Measurements from ENCODE around the gene GALNT18.

The GALNT18 gene

DNA sequence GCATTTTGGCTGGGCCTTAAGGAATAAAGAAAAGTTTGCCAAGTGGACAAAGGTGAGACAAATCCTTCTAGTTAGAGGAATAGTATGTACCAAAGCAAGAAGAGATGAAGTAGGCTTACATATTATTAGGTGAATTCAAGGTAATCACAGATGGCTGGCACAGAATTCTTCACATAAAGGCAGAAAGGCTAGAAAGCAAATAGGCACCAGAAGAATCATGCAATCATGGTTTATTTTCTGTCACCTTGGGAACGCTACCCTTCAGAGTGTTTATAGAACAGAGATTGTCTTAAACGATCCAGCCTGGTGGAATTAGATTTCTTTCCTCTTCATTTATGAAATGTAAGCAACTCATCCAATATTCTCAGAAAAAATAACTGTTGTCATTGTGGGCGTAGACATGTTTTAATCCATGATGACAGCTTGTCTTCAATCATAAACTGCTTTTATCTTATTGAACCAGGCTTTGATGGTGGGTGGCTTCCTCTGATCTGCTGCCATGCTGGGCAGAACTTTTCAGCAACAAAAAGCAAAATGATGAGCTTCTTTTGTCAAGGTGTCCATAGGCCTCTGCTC lies 219.8 kb downstream of the GALNT18 start:
- no peak for DNase-seq

DNA sequence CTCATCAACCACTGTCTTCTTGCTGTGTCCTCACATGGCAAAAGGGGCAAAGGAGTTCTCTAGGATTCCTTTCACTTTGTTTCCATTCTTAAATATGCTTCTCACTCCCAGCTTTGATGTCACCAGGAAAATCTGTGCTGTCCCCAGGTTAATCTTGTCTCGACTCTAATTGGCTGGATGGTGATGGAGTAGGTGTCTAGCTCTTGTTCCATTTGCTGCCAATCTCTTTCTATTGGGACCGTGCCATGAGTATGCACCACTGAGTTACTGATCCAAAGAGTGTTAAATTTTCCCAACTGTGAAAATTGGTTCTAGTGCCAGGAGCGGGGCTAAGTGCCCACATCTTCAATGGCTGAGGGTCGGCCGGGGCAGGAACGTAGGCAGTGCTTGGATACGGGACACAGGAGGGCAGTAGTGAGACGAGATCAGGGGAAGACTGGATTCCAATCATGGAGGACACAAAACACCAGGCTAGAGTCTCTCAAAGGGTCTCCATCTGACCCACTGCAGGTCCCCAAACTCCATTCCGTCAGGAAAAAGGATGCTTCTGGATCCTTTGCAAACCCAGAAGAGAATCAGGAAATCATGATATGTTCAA lies 221.1 kb downstream of the GALNT18 start:
- DNase-seq, result no peak

DNA sequence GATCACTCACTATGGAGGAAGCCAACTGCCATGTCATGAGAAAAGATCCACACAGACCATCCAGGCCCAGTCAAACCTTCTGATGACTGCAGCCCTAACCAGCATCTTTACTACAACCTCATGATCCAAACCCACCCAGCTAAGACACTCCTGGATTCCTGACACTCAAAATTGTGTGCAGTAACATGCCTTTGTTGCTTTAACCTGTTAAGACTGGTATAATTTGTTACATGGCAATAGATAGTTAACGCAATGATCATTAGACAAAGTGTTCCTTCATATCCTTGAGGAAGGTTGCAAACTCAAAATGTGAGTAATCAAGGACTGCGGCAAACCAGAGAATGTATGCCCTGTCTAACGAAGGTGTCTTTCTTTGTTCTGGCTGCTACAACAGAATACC lies 221.7 kb downstream of the GALNT18 start:
- no peak for DNase-seq

DNA sequence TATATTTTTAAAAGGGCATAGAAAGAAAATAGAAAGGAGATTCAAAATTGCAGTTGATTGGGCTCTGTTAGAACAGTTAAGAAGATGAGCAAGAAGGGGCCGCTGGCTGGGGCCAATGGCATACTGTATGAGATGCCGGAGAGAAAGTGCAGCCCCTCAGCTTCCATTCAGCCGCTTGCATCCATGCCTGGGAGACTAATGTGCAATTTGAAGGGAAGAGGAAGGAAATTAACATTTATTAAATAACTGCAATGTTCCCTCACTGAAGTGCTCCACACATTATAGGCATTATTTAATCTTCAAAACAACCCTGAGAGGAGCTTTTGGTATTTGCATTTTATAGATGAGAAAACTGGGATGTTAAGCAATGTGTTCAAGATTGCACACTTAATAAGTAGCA lies 224.0 kb downstream of the GALNT18 start:
- no peak for DNase-seq

DNA sequence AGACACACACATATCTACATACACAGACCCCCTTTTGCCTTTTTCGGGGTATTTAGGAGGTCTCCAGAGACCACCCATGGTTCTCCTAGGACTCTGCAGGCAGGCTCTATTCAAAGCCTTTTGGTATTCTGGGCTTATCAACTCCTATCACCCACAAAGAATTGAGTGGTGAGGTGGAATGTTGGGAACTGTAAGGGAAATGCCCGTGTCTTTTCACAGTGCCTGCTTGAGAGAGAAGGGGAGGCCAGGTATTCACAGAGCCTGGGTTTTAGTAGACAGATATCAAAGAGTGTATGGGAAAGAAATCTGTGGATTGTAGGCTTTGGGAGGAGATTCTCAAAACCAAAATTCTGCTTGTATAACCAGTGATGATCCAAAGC lies 224.8 kb downstream of the GALNT18 start:
- DNase-seq, result no peak

DNA sequence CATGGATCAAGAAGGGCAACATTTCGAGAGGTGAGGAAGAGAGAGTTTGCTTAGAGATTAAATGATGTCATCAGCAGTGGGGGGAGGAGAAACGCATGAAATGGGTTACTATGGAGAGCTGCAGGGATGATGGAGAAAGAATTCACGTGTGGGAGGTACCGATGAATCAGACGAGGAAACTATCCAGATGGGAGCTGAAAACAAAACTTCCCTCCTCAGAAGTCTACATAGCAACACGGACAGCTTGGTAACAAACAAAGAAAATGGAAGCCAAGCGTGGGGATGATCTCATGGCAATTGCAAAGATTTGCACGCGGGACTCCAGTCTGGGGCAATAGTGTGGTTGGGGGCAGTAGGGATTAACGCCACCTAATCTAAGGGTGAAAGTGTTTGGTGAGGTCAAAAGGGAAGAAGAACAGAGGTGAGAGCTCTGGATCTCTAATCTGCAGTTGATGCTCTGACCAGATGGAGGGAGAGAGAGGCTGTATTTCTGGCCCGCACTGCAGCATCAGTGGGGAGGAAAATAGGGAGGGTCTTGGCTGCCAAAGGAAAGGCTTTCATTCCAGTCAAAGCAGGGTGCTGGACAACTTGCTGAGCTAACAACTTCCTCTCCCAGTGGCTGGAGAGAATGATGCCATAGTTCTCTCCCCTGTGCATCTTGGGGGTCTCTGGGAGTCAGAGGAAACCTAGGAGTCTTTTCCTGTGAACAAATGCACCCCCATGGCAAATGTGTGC lies 225.3 kb downstream of the GALNT18 start:
- DNase-seq, result no peak

DNA sequence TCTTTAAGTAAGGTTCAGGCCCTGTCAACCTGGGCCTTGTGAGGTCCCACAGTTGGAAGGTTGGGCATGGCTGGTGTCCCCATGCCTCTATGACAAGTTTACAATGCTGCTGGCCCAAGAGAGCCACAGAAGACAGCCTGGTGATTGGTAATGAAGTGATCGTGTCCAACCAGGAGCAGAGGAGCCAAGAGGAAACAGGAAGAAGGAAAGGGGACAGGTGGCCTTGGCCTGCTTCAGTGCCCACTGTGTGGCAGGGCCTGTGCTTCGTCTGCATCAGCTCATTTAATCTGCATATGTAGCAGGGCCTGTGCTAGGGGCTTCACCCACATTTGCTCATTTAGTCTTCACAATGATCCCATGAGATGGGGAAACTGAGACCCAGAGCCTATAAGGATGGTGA lies 226.7 kb downstream of the GALNT18 start:
- no peak for DNase-seq

DNA sequence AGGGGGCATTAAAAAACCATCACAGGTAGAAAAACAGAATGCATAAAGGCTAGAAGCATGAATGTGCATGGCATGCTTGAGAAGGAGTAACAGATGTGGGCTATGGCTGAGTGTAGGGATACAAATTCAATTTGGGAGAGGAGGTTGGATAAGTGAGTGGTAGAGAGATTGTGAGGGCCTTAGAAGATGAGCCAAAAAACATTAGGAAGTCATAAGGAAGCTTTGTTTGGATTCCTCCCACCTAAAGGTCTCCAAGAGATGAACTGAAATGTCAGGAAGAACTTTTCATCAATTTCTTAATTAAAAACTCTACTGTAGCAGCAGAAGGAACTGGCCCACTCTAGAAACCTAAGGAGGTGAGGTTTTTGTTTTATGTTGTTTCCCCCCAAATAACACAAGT lies 227.6 kb downstream of the GALNT18 start:
- DNase-seq, result no peak

DNA sequence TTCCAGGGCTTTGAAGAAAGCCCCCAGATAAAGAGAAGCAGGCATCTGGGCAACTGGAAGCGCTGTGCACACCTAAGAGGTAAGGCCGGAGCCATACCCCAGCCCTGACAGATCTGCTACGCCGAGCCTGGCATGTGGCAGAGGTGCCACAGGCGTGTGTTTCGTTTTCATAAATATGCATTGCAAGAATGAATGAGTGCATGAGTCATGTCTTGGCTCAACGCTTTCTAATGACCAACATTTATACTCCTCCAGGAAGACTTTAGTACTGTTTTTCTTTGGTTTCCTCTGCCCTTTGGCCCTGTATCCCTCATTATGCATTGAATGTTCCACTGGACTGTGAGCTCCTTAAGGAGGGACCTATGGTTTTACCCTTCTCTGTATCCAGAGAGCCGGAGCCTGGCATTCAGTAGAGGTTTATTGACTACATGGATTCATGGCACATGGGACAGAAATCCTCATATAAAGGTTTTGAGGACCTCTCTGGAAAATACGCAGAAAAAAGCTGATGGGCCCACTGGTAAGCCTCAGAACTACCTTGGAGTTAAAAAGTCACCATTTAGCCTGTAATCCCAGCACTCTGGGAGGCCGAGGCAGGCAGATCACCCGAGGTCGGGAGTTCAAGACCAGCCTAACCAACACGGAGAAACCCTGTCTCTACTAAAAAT lies 229.9 kb downstream of the GALNT18 start:
- DNase-seq, result no peak

DNA sequence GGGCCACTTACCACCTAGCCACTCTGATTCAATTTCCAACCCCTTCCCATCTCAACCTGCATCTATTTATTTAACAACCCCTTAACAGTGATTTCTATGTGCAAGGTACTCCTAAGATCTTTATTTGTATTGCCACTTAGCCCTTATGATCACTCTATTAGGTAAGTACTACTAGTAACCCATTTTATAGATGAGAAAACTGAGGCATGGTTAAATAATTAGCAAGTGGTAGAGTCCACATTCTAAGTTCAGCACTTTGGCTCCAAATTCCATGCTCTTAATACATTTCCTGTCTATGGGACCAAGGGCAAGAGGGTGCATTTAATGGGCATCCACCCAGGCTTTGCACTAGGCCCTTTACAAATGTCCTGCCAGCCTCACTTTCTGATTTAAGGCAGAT lies 230.6 kb downstream of the GALNT18 start:
- no peak for DNase-seq

DNA sequence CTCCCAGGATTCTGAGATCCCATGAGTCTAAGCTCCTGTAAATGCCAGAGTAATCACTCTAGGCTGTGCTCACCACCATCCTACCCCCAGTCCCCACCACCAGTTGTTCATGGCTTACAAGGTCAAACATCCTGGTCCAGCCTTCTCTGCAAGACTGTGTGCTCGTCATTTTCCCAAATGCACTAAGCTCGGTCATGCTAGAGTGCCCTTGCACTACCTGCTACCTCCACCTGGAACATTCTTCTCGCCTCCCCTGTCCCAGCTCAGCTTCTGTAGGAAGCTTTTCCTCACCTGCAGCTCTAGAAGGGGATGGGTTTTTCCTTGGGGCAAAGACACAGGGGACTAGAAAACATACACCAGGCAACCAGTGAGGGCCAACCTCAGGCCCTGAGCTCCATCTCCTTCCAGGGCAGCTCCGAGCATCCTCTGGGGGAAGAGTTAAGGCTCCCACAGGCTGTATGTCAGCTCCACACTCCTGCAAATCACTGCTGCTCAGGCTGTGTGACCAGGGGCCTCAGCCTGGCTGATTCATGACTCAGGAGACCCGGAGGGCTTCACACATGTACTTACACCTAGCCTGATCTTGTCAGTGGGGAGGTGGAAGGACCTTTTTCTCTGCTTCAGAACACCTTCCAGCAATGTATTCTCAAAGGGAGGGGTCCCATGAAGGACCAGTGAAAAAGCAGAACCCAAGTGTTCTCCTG lies 231.6 kb downstream of the GALNT18 start:
- DNase-seq, result no peak

DNA sequence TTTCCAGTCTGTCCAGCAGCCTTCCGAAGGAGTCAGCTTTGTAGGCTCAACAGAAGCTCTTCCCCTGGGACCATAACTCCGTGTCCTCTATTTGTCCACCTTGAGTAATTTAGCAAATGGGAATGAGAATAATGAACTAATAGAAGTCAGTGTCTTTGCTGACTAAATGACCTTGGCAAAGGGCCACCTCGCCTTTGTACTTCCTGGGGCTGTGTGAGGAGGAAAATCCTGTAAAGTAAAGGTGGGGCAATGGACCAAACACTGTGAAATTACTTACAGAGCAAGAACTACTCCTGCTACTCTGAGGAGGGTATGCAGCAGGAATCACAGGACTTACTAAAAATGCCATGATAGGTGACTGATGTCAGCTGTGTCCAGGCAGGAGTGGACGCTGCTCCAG lies 232.6 kb downstream of the GALNT18 start:
- no peak for DNase-seq

DNA sequence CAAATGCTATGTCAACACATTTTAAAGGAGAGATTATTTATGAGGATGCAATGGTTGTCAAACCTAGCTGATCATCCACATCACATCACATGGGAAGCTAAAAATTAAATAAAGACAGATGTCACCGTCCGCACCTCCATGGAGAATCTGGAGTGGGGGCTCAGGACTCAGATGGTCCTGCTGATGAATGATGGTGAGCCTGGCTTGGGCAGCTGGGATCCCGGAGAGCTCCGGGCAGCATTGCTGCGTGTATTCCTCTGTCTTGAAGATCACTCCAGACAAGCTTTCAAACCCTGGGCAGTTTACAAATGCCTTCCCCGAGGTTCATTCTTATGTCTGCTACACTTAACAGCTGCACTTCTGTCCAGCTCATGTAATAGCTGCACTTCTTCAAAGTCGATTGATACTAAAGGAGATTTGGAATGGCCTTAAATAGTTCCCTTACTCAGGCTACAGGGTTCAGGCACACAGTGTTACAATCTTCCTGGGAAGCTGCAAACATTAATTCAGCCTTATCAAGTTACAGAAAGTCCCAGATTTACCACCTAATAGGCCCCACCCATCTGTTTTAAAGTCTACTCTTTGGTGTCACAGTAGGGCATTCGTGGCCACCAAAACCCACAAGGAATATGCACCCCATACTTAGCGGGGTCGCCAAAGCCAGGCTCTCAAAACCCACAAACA lies 234.0 kb downstream of the GALNT18 start:
- no peak for DNase-seq

DNA sequence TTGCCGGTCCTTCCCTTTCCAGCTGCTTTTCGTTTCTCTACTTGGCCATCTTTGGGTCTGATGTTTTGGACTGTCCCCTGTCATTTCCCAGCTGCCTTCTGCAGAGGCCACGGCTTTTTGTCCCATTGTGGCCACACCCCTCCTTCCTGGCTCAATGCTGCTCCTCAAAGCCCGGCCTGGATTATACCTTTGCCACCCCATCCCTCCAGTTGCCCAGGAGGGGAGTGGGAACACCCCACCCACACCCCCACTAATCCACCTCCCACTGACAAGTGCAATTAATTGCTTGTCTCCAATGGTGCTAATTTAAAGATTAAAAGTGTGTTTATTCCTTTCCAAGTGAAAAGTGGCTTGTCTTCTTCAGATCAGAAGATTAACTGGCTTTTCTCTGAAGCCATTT lies 234.6 kb downstream of the GALNT18 start:
- DNase-seq, result no peak

DNA sequence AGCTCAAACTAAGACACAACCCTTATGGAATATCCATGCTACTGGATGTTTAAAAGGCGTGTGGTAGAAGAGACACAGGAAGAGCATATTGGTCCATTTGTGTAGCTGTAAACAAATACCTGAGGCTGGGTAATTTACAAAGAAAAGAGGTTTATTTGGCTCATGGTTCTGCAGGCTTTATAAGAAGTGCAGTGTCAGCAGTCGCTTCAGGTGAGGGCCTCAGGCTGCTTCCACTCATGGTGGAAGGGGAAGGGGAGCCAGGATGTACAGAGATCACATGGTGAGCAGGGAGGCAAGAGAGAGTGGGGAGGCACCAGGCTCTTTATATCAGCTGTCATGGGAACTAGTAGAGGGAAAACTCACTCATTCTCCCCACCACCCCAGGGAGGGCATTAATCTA lies 237.0 kb downstream of the GALNT18 start:
- DNase-seq, result no peak

DNA sequence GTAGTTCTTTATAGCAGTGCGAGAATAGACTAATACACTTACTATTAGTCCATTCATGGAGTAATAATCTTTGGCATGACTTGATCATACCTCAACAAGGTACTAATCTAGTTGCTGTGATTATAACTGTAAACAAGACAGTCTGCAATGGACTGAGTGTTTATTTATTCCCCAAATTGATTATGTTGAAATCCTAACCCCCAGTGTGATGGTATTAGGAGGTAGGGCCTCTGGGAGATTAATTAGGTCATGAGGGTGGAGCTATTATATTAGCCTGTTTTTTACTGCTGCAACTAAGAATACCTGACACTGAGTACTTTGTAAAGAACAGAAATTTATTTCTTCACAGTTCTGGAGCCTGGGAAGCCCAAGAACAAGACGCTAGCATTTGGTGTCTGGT lies 237.8 kb downstream of the GALNT18 start:
- DNase-seq, result no peak

DNA sequence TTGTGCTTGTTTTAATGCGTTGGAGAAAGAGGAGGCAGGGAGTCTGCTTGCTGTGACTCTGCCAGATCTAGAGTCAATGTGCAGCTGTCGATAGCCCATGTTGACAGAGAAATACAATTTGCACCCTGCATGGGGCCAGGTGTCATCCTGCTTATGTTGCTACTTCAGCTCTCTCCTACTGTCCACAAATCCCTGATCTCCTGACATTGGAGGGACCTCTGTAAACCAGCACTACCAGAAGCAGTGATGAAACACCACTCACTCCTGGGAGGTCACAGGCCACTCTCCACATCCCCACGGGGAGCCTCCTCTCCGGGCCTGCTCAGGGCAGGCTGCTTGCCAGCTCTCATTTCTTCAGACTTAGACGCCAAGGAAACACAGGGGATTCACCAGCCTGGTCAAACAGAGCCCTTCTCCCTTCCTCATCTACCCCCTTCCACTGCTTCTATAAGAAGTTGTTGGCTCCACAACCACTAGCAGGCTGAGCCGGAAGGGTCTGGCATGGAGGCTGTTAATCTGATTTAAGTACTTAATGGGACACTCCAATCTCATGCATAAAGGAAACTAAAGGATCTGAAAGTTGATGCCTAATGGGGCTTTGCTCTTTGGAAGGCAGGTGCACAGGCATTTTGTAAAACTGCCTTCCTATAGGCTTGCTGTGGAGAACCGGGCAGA lies 238.8 kb downstream of the GALNT18 start:
- no peak for DNase-seq

DNA sequence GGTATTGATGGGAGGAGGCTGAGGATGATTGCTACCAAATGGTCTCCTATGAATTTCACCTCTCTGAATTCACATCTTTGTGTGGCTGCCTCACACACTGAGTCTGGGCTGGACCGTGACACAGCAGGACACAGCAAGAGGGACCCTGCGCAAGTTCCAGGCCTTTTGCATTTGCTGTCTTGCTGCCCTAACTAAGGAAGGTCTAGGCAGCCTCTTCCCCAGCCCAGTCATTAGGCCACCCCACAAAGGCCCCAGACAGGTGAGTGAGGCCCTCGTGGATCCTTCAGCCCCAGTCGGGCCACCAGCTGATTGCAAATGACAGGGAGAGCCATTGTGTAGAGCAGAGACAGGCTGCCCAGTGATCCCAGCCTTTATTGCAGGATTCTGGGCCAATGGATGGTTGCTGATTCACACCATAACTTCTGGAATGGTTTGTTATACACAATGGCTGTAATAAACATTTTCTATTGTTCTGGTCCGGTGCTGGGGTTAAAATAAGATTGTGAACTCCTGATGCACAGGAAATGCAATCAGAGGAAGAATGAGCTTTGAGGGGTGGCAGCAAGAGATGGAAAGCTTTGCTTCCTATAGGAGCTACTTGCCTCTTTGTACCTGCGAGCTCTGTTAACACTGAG lies 240.2 kb downstream of the GALNT18 start:
- no peak for DNase-seq

DNA sequence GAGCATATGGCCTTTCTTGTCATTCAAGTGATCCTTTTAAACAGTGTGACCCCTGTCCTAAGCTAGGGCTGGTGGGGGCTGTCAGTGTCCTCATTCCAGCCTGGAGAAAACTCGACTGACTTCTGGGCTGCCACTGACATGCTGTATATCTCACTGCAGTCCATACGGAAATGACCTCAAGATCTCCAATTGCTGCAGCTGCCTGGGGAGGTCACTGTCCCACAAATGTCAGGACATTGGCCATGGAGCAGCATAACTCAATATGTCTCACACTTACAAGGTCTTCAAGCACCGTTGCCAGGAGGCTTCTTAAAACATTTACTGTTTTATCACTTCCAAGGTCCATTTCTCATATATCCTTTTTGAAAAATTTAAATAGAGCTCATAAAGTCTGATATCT lies 240.9 kb downstream of the GALNT18 start:
- no peak for DNase-seq

DNA sequence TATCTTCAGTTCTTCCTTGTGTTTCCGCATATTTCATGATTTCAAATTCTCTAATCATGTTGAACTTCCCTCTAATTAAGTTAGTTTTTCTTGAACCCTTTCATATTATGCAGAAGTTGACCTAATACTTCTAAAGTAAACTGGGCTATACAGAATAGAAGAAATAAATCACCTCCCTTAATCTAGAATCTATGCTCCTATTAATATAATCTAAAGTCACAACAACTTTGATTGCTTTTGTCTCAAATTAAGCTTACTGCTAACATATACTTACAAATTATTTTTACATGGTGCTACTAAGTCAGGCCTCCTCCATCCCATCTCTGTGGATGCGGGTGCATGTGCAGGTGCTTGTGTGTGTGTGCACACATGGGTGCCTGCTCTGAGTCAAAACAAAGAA lies 241.5 kb downstream of the GALNT18 start:
- no peak for DNase-seq

DNA sequence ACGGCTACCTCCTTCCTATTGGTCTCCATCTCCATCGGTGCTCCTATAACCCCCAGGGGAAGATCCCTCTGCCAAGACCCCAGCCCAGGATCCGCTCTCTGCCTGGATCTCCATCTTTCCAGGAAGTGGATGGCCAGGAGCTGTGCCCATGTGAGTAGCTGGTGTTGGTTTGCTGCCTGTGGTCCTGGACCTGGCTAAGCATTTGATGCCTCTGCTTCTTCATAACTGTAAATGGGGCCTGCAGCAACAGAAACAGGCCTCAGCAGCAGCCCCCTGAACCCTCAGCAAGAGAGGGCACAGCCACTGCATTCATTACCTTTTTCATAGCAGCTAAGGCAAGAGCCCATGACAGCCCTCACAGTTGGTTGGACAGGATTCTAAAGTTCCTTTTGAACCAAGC lies 242.1 kb downstream of the GALNT18 start:
- no peak for DNase-seq
